Omental fat pad (tissue), 4 donors: Measurements from ENCODE around the gene PPP2R2D. TPM values are rescaled to one million over a fixed set of nuclear protein-coding genes. Genes with fewer than 3 reads are reported as not detected.
"Not testable (repeated sequence)": the region's sequence is repeated elsewhere in the genome, so short reads cannot be mapped to it uniquely, and the experiment has no call there.

Experiments
- ATAC-seq: fragments of 150-250 bp; one replicate; pipeline ENCODE4 v1.9.1; 2016; ENCODE audit warnings: mild to moderate bottlenecking, moderate library complexity; ENCODE audit not compliant: low FRiP score
- DNase-seq: peaks from one replicate; pipeline ENCODE4 v3.0.0-alpha.2; 2019; ENCODE audit warnings: low spot score
- total RNA-seq, 4 donors: library from RNA; depleted of rRNA; stranded (reverse); fragments of >200 nt; gene quantifications; one replicate each; pipeline ENCODE4 v1.1.0, GENCODE V29; 2016
- TF ChIP-seq, protein P1 (sequence below), 3 donors: fragments of 450-650 bp; IDR thresholded peaks; one replicate each; pipeline ENCODE4 v1.5.1; 2016 to 2017; ENCODE audit warnings: antibody characterized with exemption in 3 of 3, mild to moderate bottlenecking in 3 of 3, moderate library complexity in 2 of 3

The PPP2R2D gene
- total RNA-seq, 4 donors from 2014 or later: 25.0 to 33.7 (median 28.7) TPM

DNA sequence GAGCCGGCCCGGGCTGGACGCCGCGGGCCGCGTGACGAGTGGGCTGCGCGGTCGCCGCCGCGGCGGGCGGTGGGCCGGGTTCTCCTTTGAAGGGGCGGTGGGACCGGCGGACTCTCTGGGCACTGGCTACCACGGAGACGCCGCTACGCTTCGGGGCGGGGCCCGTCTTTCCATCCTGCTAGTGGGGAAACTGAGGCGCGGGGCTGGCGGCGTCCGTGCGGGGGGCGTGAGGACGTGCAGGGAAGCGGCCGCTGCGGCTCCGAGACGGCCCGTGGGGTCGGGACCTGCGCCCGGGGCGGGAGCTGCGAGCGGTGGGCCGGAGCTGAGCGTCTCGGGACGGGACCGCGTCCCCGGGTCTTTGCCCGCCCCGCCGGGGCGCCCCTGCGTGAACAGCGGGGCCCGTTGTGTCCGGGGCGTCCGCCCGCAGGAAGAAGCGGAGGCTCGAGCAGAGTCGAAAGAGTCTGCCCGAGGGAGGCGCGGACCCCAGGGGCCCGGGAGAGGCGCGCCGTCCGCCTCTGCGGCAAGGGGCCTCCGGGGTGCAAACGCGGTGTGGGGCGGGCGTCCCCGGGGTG lies 81.5 kb downstream of the PPP2R2D start:
- TF ChIP-seq, protein P1, sequence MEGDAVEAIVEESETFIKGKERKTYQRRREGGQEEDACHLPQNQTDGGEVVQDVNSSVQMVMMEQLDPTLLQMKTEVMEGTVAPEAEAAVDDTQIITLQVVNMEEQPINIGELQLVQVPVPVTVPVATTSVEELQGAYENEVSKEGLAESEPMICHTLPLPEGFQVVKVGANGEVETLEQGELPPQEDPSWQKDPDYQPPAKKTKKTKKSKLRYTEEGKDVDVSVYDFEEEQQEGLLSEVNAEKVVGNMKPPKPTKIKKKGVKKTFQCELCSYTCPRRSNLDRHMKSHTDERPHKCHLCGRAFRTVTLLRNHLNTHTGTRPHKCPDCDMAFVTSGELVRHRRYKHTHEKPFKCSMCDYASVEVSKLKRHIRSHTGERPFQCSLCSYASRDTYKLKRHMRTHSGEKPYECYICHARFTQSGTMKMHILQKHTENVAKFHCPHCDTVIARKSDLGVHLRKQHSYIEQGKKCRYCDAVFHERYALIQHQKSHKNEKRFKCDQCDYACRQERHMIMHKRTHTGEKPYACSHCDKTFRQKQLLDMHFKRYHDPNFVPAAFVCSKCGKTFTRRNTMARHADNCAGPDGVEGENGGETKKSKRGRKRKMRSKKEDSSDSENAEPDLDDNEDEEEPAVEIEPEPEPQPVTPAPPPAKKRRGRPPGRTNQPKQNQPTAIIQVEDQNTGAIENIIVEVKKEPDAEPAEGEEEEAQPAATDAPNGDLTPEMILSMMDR (IDR thresholded peaks at IDR 0.05): no peak
- ATAC-seq: no peak

DNA sequence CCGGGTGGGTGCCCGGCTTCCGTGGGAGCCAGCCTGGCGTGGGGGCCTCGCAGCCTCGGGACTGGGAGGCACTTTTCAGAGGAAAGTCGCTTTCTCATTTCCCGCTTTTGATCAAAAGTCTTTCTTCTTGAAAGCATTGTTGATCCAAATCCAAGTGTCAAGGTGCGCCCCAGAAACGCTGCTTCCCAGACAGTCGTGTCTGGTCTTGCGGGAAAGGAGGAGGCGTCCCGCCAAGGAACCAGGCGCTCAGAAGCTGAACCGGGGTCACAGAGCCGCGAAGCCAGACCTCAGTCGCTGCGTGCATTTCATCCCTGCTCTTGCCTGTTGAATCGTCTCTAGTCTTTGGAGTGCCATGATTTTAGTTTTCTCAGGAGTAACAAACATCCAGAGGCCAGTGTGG lies 82.0 kb downstream of the PPP2R2D start:
- TF ChIP-seq, protein P1 (IDR thresholded peaks at IDR 0.05): no peak
- DNase-seq (no peak), ATAC-seq (no peak)

More for the DNA sequence above, 81.5 kb downstream of the PPP2R2D start:
- DNase-seq: no peak

DNA sequence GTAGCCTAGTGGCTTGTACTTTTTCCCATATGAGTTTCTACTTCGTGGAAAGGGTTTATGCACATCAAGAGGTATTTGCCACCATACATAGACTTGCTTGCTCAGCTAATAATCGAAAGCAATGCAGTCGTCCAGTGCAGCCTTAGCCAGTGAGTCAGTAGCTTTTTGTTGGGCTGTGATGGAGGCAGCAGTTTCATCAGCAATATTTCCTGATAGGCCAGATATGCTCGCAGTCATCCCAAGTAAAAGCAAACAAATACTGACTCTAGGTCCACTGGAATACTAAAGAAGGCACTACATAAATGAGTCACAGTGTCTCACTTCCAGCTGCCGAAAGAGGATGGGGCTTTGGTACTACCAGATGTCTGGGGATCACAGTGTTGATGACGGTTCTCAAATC lies 83.0 kb downstream of the PPP2R2D start:
- TF ChIP-seq, protein P1 (IDR thresholded peaks at IDR 0.05): no peak
- ATAC-seq: no peak
- no peak for DNase-seq

DNA sequence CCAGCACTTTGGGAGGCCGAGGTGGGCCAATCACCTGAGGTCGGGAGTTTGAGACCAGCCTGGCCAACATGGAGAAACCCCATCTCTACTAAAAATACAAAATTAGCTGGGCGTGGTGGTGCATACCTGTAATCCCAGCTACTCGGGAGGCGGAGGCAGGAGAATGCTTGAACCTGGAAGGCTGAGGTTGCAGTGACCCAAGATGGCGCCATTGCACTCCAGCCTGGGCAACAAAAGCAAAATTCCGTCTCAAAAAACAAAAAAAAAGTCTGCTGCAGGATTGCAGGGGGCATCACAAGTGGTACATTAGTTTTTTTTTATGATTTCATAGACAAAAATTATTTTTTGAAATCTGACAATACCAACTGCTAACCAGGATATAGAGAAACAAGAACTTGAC lies 86.0 kb downstream of the PPP2R2D start:
- not testable (repeated sequence) for ATAC-seq, DNase-seq

DNA sequence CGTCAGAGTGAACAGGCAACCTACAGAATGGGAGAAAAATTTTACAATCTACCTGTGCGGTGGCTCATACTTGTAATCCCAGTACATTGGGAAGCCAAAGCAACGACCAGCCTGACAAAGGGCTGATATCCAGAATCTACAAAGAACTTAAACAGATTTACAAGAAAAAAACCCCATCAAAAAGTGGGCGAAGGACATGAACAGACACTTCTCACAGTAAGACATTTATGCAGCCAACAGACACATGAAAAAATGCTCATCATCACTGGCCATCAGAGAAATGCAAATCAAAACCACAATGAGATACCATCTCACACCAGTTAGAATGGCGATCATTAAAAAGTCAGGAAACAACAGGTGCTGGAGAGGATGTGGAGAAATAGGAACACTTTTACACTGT lies 86.5 kb downstream of the PPP2R2D start:
- not testable (repeated sequence) for ATAC-seq, DNase-seq

DNA sequence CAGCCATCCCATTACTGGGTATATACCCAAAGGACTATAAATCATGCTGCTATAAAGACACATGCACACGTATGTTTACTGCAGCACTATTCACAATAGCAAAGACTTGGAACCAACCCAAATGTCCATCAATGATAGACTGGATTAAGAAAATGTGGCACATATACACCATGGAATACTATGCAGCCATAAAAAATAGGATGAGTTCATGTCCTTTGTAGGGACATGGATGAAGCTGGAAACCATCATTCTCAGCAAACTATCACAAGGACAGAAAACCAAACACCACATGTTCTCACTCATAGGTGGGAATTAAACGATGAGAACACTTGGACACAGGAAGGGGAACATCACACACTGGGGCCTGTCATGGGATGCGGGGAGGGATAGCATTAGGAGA lies 87.0 kb downstream of the PPP2R2D start:
- ATAC-seq, DNase-seq: not testable (repeated sequence)

DNA sequence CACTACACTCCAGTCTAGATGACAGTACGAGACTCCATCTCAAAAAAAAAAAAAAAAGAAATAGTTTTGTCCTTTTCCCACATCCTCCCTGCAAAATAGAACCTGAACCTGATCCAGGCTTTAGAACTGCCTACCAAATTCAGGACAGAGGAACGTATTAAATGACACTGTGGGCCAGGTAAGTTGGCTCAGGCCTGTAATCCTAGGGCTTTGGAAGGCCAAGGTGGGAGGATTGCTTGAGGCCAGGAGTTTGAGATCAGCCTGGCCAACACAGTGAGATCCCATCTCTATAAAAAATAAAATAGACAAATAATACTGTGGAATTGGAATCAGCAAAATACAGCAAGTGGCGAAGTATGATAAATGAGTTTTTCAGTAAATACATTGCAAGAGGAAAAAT lies 90.9 kb downstream of the PPP2R2D start:
- TF ChIP-seq, protein P1 (IDR thresholded peaks at IDR 0.05): no peak
- ATAC-seq (no peak), DNase-seq (no peak)

DNA sequence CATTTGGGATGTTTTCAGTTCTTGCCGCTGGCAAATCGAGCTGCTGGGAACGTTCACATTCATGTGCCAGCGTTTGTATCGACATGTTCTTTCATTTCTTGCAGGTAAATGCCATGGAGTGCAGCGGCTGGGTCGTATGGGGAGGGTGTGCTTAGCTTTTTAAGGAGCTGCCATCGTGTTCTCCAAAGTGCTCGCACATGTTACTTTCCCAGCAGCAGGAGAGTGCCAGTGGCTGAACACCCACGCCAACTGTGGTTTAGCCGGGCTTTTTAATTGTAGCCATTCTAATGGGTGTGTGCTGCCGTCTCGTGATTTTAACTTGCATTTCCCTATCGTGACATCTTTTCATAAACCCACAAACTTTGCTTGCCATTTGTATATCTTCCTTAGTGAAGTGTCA lies 92.5 kb downstream of the PPP2R2D start:
- TF ChIP-seq, protein P1 (IDR thresholded peaks at IDR 0.05): no peak
- ATAC-seq: no peak
- DNase-seq: no peak

DNA sequence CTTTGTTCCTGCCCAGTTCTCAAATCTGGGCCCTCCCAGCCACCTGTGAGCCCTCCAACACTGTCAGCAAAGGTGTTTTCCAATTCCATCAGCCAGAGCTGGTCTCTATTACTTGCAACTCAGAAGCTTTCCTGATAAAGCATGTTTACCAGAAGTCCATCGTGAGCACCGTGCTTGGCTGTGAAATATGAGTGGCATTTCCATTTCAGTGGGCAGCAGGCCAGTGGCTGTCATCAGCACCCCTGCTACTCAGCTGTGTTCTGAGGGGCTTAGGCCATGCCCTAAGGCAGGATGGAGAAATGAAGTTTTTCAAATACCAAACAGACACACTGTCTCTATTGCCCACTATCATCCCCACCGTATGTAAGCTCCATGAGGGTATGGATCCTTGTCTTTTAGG lies 93.6 kb downstream of the PPP2R2D start:
- TF ChIP-seq, protein P1 (IDR thresholded peaks at IDR 0.05): no peak
- DNase-seq (no peak), ATAC-seq (no peak)
